ENCODE data around the gene MCFD2. TPM values are rescaled to one million over a fixed set of nuclear protein-coding genes. Genes with fewer than 3 reads are reported as not detected.

MCFD2 gene
- polyA plus RNA-seq, 1 experiment, result 166 TPM

DNA sequence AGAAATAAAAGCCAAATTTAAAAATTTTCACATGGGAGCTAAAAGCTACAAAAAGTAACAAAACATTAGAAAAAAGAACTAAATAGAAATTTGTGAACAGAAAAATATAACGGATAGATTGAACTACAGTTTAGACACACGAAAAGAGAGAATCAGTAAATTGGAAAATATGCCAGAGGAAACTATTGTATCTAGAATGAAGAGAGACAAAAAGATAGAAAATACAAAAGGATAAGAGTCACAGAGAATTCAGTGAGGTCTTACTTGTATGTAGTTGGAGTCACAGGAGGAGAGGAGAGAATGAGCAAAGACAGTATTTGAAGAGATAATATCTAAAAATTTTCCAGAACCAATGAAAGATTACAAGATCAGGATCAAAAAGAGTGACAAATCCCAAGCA lies 11.3 kb upstream of the MCFD2 start:
- POLR2A ChIA-PET, result interaction anchor here (0.6 kb wide), 1 partner anchor 13 kb away, joined by 12 read pairs; no protein-coding TSS in a partner anchor
- no peak for TF ChIP-seq CTCF (IDR thresholded peaks at IDR 0.05; ENCODE audit: insufficient read depth, low read depth, low read length)
- Histone ChIP-seq H3K27me3 (ENCODE audit: control insufficient read depth, insufficient read depth, low read length) (no peaks in the 10 kb centered on the region), H3K36me3 (ENCODE audit: control insufficient read depth, insufficient read depth, low read length) (no peaks in the 10 kb centered on the region), H3K4me3 (ENCODE audit: low read depth, low read length) (no peak overlapping the region)
- no peak for DNase-seq (ENCODE audit: low read depth)
- CTCF ChIA-PET, result interaction anchor here (2.7 to 5.5 kb wide), 2 partner anchors 9 to 10 kb away, joined by 7 to 43 read pairs; no protein-coding TSS in a partner anchor

- no peak for DNase-seq (ENCODE audit: low read depth)
- Histone ChIP-seq H3K36me3 (ENCODE audit: control insufficient read depth, insufficient read depth, low read length) (no peaks in the 10 kb centered on the region), H3K27me3 (ENCODE audit: control insufficient read depth, insufficient read depth, low read length) (no peaks in the 10 kb centered on the region), H3K4me3 (ENCODE audit: low read depth, low read length) (no peak overlapping the region)
- TF ChIP-seq CTCF (IDR thresholded peaks at IDR 0.05; ENCODE audit: insufficient read depth, low read depth, low read length), result no peak
- ChIA-PET POLR2A (no interaction called here), CTCF (interaction anchor here (1.5 to 3.7 kb wide), 2 partner anchors 9 to 10 kb away, joined by 9 to 33 read pairs; no protein-coding TSS in a partner anchor)
Observed at GRCh38 chr2:46925474-46926351, 10.1 kb upstream of the MCFD2 start.

GRCh38 chr2:46924608-46925007 lies 9.0 kb upstream of the MCFD2 start:
- Histone ChIP-seq H3K27me3 (ENCODE audit: control insufficient read depth, insufficient read depth, low read length) (no peaks in the 10 kb centered on the region), H3K4me3 (ENCODE audit: low read depth, low read length) (no peak overlapping the region), H3K36me3 (ENCODE audit: control insufficient read depth, insufficient read depth, low read length) (no peaks in the 10 kb centered on the region)
- ChIA-PET CTCF (interaction anchor here (1.5 to 3.7 kb wide), 2 partner anchors 8 to 11 kb away, joined by 9 to 33 read pairs; no protein-coding TSS in a partner anchor), POLR2A (interaction anchor here (0.5 kb wide), 1 partner anchor 20 kb away, joined by 7 read pairs; no protein-coding TSS in a partner anchor)
- no peak for DNase-seq (ENCODE audit: low read depth)
- no peak for TF ChIP-seq CTCF (IDR thresholded peaks at IDR 0.05; ENCODE audit: insufficient read depth, low read depth, low read length)

GRCh38 chr2:46924038-46924437 lies 8.4 kb upstream of the MCFD2 start:
- Histone ChIP-seq H3K4me3 (ENCODE audit: low read depth, low read length) (no peak overlapping the region), H3K27me3 (ENCODE audit: control insufficient read depth, insufficient read depth, low read length) (no peaks in the 10 kb centered on the region), H3K36me3 (ENCODE audit: control insufficient read depth, insufficient read depth, low read length) (no peaks in the 10 kb centered on the region)
- ChIA-PET CTCF (interaction anchor here (1.5 to 3.7 kb wide), 3 partner anchors 8 to 398 kb away, joined by 8 to 33 read pairs (median 9); no protein-coding TSS in a partner anchor), POLR2A (no interaction called here)
- TF ChIP-seq CTCF (IDR thresholded peaks at IDR 0.05; ENCODE audit: insufficient read depth, low read depth, low read length), result no peak
- DNase-seq (ENCODE audit: low read depth), result no peak

GRCh38 chr2:46923041-46923528 lies 7.5 kb upstream of the MCFD2 start:
- DNase-seq (ENCODE audit: low read depth), result no peak

More at GRCh38 chr2:46923041-46923528, 7.5 kb upstream of the MCFD2 start:
- TF ChIP-seq CTCF (IDR thresholded peaks at IDR 0.05; ENCODE audit: insufficient read depth, low read depth, low read length), result no peak
- ChIA-PET CTCF (interaction anchor here (1.8 to 3.7 kb wide), 2 partner anchors 13 to 399 kb away, joined by 8 to 33 read pairs; no protein-coding TSS in a partner anchor), POLR2A (no interaction called here)
- no peak overlapping the region for H3K4me3 ChIP-seq (ENCODE audit: low read depth, low read length)
- H3K36me3 ChIP-seq (ENCODE audit: control insufficient read depth, insufficient read depth, low read length), result no peaks in the 10 kb centered on the region
- H3K27me3 ChIP-seq (ENCODE audit: control insufficient read depth, insufficient read depth, low read length), result no peaks in the 10 kb centered on the region

Data from BJ (cell line).